H1 (cell line): Measurements from ENCODE around the gene KCNJ9. TPM values are rescaled to one million over a fixed set of nuclear protein-coding genes. Genes with fewer than 3 reads are reported as not detected.

Source experiments
- CTCF ChIA-PET: fragments of 300-600 bp; sonication (Branson Sonifier 250); formaldehyde crosslinking; loops from one replicate; lab custom pipeline; 2021; ENCODE audit not compliant: partially characterized antibody; lab: Charles Lee
- POLR2A ChIA-PET: fragments of 300-600 bp; sonication (Branson Sonifier 250); formaldehyde crosslinking; loops from one replicate; lab custom pipeline; 2021; ENCODE audit warnings: inconsistent platforms; ENCODE audit not compliant: partially characterized antibody; lab: Charles Lee
- DNase-seq, 2 experiments: peaks; one replicate each; pipeline versions ENCODE4 v3.0.0 to v3.0.0-alpha.2; 2010 to 2022; ENCODE audit warnings: low spot score in 2 of 2, low read depth in 1 of 2, mixed read lengths in 1 of 2
- FAIRE-seq: peaks from 2 replicates; lab custom pipeline; 2011; peaks lifted over from hg19 to GRCh38; lab: Jason Lieb, UNC
- H2AFZ ChIP-seq: 2 replicates; pipeline ENCODE4 v1.8.1; 2012; ENCODE audit warnings: low read length, inconsistent platforms
- H2AK5ac ChIP-seq: 2 replicates; pipeline ENCODE4 v1.6.1; 2013; ENCODE audit warnings: low read depth, low read length
- H2BK120ac ChIP-seq: replicated peaks from 2 replicates; pipeline ENCODE3; 2013; ENCODE audit warnings: low read depth, low read length, inconsistent platforms
- H2BK12ac ChIP-seq: 2 replicates; pipeline ENCODE4 v1.6.1; 2013; ENCODE audit warnings: low read depth, low read length
- H2BK15ac ChIP-seq: 2 replicates; pipeline ENCODE4 v1.6.1; 2013; ENCODE audit warnings: low read length
- H2BK20ac ChIP-seq: 2 replicates; pipeline ENCODE4 v1.6.1; 2013; ENCODE audit warnings: low read length
- H2BK5ac ChIP-seq: 2 replicates; pipeline ENCODE4 v1.6.1; 2013; ENCODE audit warnings: low read depth, low read length
- H3K14ac ChIP-seq: 2 replicates; pipeline ENCODE4 v1.6.1; 2013; ENCODE audit warnings: inconsistent platforms; ENCODE audit not compliant: insufficient read length
- H3K18ac ChIP-seq: 2 replicates; pipeline ENCODE4 v1.6.1; 2013; ENCODE audit warnings: low read length; ENCODE audit errors: extremely low read depth
- H3K23ac ChIP-seq: 2 replicates; pipeline ENCODE4 v1.6.1; 2013; ENCODE audit warnings: inconsistent platforms; ENCODE audit not compliant: insufficient read length
- H3K23me2 ChIP-seq: 2 replicates; pipeline ENCODE4 v1.6.1; 2013; ENCODE audit warnings: low read depth, low read length
- H3K27ac ChIP-seq: 2 replicates; pipeline ENCODE4 v1.6.1; 2011; ENCODE audit warnings: low read depth, low read length, inconsistent platforms
- H3K27me3 ChIP-seq, 4 experiments: replicated peaks in 1 of 4; 1 replicate in 1 of 4; 2 replicates in 3 of 4; pipeline versions ENCODE4 v1.6.1 to v1.8.1; 2011 to 2013; ENCODE audit warnings: low read length in 3 of 4, mild to moderate bottlenecking in 3 of 4, inconsistent platforms in 2 of 4, mixed read lengths in 2 of 4, moderate library complexity in 1 of 4; ENCODE audit not compliant: control insufficient read depth in 3 of 4, insufficient read depth in 3 of 4; ENCODE audit errors: extremely low read depth in 1 of 4
- H3K36me3 ChIP-seq, 4 experiments: 2 replicates each; pipeline versions ENCODE4 v1.6.1 to v1.8.1; 2011 to 2013; ENCODE audit warnings: mild to moderate bottlenecking in 4 of 4, low read length in 3 of 4, moderate library complexity in 2 of 4, control low read depth in 1 of 4, inconsistent platforms in 1 of 4; ENCODE audit not compliant: insufficient read depth in 4 of 4, control insufficient read depth in 2 of 4
- H3K4ac ChIP-seq: replicated peaks from 2 replicates; pipeline ENCODE3; 2013; ENCODE audit warnings: low read length, low read depth, mixed read lengths, inconsistent platforms; ENCODE audit not compliant: insufficient read length
- H3K4me1 ChIP-seq, 4 experiments: replicated peaks in 1 of 4; 1 replicate in 1 of 4; 2 replicates in 3 of 4; pipeline versions ENCODE4 v1.6.1 to v1.8.1; 2011 to 2013; ENCODE audit warnings: low read length in 3 of 4, inconsistent platforms in 2 of 4, mixed read lengths in 1 of 4; ENCODE audit not compliant: insufficient read depth in 4 of 4, control insufficient read depth in 3 of 4
- H3K4me2 ChIP-seq, 2 experiments: 2 replicates each; pipeline versions ENCODE4 v1.6.1 to v1.8.1; 2011 to 2013; ENCODE audit warnings: low read depth in 2 of 2, low read length in 2 of 2, control low read depth in 1 of 2, inconsistent platforms in 1 of 2, mild to moderate bottlenecking in 1 of 2; ENCODE audit not compliant: insufficient read depth in 1 of 2
- H3K4me3 ChIP-seq, 4 experiments: fragments of 200-600, 300-600 bp in 1 of 4; sonication (generic), shearing (Covaris generic), sonication (Bioruptor Twin) in 1 of 4; 2 replicates each; pipeline versions ENCODE4 v1.5.1 to v1.8.1; 2011 to 2016; ENCODE audit warnings: low read length in 4 of 4, low read depth in 3 of 4, control low read depth in 2 of 4, inconsistent platforms in 2 of 4, mild to moderate bottlenecking in 2 of 4, mixed read lengths in 1 of 4, moderate library complexity in 1 of 4; ENCODE audit not compliant: insufficient read depth in 2 of 4; ENCODE audit errors: extremely low read depth in 1 of 4
- H3K56ac ChIP-seq: replicated peaks from 2 replicates; pipeline ENCODE3; 2013; ENCODE audit warnings: low read depth, mild to moderate bottlenecking, mixed read lengths, low read length, inconsistent platforms; ENCODE audit not compliant: insufficient read length
- H3K79me1 ChIP-seq: 2 replicates; pipeline ENCODE4 v1.6.1; 2013; ENCODE audit warnings: low read depth, low read length, control low read depth
- H3K79me2 ChIP-seq, 2 experiments: 2 replicates each; pipeline versions ENCODE4 v1.6.1 to v1.8.1; 2012 to 2013; ENCODE audit warnings: low read length in 2 of 2, mild to moderate bottlenecking in 2 of 2, inconsistent platforms in 1 of 2; ENCODE audit not compliant: insufficient read depth in 2 of 2, control insufficient read depth in 1 of 2
- H3K9ac ChIP-seq, 4 experiments: replicated peaks in 1 of 4; 1 replicate in 1 of 4; 2 replicates in 3 of 4; pipeline versions ENCODE4 v1.6.1 to v1.8.1; 2011 to 2013; ENCODE audit warnings: low read depth in 3 of 4, low read length in 3 of 4, control low read depth in 2 of 4, mild to moderate bottlenecking in 2 of 4, moderate library complexity in 2 of 4, inconsistent platforms in 1 of 4; ENCODE audit errors: extremely low read depth in 1 of 4
- H3K9me3 ChIP-seq, 2 experiments: 2 replicates each; pipeline versions ENCODE4 v1.6.1 to v1.8.1; 2012 to 2013; ENCODE audit warnings: mild to moderate bottlenecking in 2 of 2, moderate library complexity in 2 of 2, control low read depth in 1 of 2, inconsistent platforms in 1 of 2, low read depth in 1 of 2, low read length in 1 of 2, mixed read lengths in 1 of 2; ENCODE audit not compliant: insufficient read depth in 2 of 2
- H4K20me1 ChIP-seq, 2 experiments: replicated peaks in 1 of 2; 2 replicates each; pipeline versions ENCODE3 to v1.8.1; 2011 to 2013; ENCODE audit warnings: inconsistent platforms in 2 of 2, low read length in 2 of 2, mild to moderate bottlenecking in 1 of 2; ENCODE audit not compliant: insufficient read depth in 2 of 2, control insufficient read depth in 1 of 2
- H4K5ac ChIP-seq: 2 replicates; pipeline ENCODE4 v1.6.1; 2013; ENCODE audit warnings: low read length, low read depth, mixed read lengths, inconsistent platforms; ENCODE audit not compliant: insufficient read length
- H4K8ac ChIP-seq: 2 replicates; pipeline ENCODE4 v1.8.0; 2013; ENCODE audit warnings: mild to moderate bottlenecking, moderate library complexity, low read length, inconsistent platforms; ENCODE audit not compliant: insufficient read depth; ENCODE audit errors: extremely low read depth
- H4K91ac ChIP-seq: replicated peaks from 2 replicates; pipeline ENCODE3; 2013; ENCODE audit warnings: low read length, mixed read lengths, inconsistent platforms; ENCODE audit not compliant: insufficient read length
- ASH2L ChIP-seq: fragments of 200-600, 300-600 bp; sonication (generic); IDR thresholded peaks from one replicate; pipeline ENCODE4 v1.7.1; 2017; ENCODE audit warnings: low read length
- CBX8 ChIP-seq: fragments of 300-800, 300-1000 bp; sonication (generic); IDR thresholded peaks from 2 replicates; pipeline ENCODE4 v1.7.1; 2016; ENCODE audit warnings: low read depth, low read length, borderline replicate concordance
- CHD2 ChIP-seq: IDR thresholded peaks from 2 replicates; pipeline ENCODE4 v1.6.1; 2012; ENCODE audit warnings: low read length, improper control_type of control experiment
- PHF8 ChIP-seq: fragments of 200-600 bp; sonication (generic); conservative IDR thresholded peaks from 2 replicates; pipeline ENCODE4 v1.7.1; 2012; ENCODE audit warnings: low read depth, mild to moderate bottlenecking, inconsistent platforms, low read length, moderate library complexity
- RFX5 ChIP-seq: IDR thresholded peaks from 2 replicates; pipeline ENCODE4 v1.6.1; 2011; ENCODE audit warnings: low read depth, low read length, improper control_type of control experiment, borderline replicate concordance
- SAP30 ChIP-seq: fragments of 300-600 bp; sonication (generic); IDR thresholded peaks from 2 replicates; pipeline ENCODE4 v1.7.1; 2012; ENCODE audit warnings: low read length, moderate library complexity, mild to moderate bottlenecking, inconsistent platforms; ENCODE audit not compliant: insufficient read depth, insufficient replicate concordance
- SIRT6 ChIP-seq: IDR thresholded peaks from one replicate; pipeline ENCODE4 v1.7.1; 2012; ENCODE audit warnings: low read length, inconsistent platforms
- SP2 ChIP-seq: IDR thresholded peaks from 2 replicates; pipeline ENCODE4 v1.6.1; 2012; ENCODE audit warnings: mild to moderate bottlenecking, low read length, inconsistent platforms
- SP4 ChIP-seq: IDR thresholded peaks from 2 replicates; pipeline ENCODE4 v1.6.1; 2012; ENCODE audit warnings: low read length, inconsistent platforms
- WGBS, 2 experiments: shearing (Covaris generic) in 1 of 2; methylation state at CpG; one replicate each; pipeline versions ENCODE4 v1.1.6 to v1.1.7; 2013 to 2015; ENCODE audit warnings: low lambda C conversion rate in 2 of 2, mixed read lengths in 2 of 2, inconsistent platforms in 1 of 2, low coverage in 1 of 2, missing lambda C conversion rate in 1 of 2; ENCODE audit not compliant: insufficient replicate concordance in 2 of 2, insufficient coverage in 1 of 2, insufficient read length in 1 of 2; ENCODE audit errors: extremely low coverage in 1 of 2, missing lambda C conversion rate in 1 of 2; 5-methylcytosine and 5-hydroxymethylcytosine counted together
- polyA plus RNA-seq, 7 experiments: library from polyadenylated mRNA; depleted of rRNA in 3 of 7; stranded (reverse) in 5 of 7; unstranded in 2 of 7; fragments of >200 nt in 5 of 7; fragments of 200-250 nt in 2 of 7; gene quantifications; 1 replicate in 5 of 7; 2 replicates in 1 of 7; 4 replicates in 1 of 7; pipeline versions ENCODE4 v1.2.1 to v1.2.3, GENCODE V29; 2011 to 2013; ENCODE audit warnings: missing spikeins in 2 of 7, mixed read lengths in 2 of 7
- total RNA-seq: library from RNA; stranded (reverse); fragmentation: NEBNext Ultra II Directional; extraction: Animal tissue kit (Norgen Biotek cat#: 25700); gene quantifications from 2 replicates; pipeline ENCODE4 v1.2.1, GENCODE V29; 2021

KCNJ9 gene
- total and polyA plus RNA-seq, 2 of the 8 experiments (the other 6 are each of a cell fraction or from before 2014, with no cell fraction given): 0.02 to 0.13 TPM

GRCh38 chr1:160129966-160130365 lies 48.6 kb downstream of the KCNJ9 start:
- H2BK120ac ChIP-seq: no peak overlapping the region
- H3K23ac ChIP-seq: no peak overlapping the region
- peaks cover 5% of the 10 kb centered on the region; the same call in 1 of the 2 replicates for H3K23me2 ChIP-seq
- CTCF ChIA-PET: interaction anchor here (0.8 to 13.8 kb wide), 9 partner anchors 9 to 123 kb away, joined by 3 to 141 read pairs (median 3); partner anchors contain the start of gene ATP1A2
- H3K4me3 ChIP-seq: no peak overlapping the region
- no peaks in the 10 kb centered on the region; a peak in 1 of 7 replicates for H3K4me1 ChIP-seq
- H2AFZ ChIP-seq: no peak overlapping the region
- no peaks in the 10 kb centered on the region for H4K20me1 ChIP-seq
- no peak overlapping the region for H3K27ac ChIP-seq
- no peak overlapping the region for H2BK5ac ChIP-seq
- 98% methylated on average over 11 of the region's 11 CpGs; no CpG with 5 or more reads in 1 of the 2 experiments for WGBS, 2 experiments
- no peak for FAIRE-seq
- no peak overlapping the region for H3K9ac ChIP-seq
- no peak overlapping the region for H4K5ac ChIP-seq
- no peaks in the 10 kb centered on the region for H3K27me3 ChIP-seq
- no peak for DNase-seq
- H3K4ac ChIP-seq: no peak overlapping the region
- H3K4me2 ChIP-seq: no peak overlapping the region
- H3K56ac ChIP-seq: no peak overlapping the region
- TF ChIP-seq PHF8 (no peak), CBX8 (no peak), SP4 (no peak), RFX5 (no peak), ASH2L (no peak), SIRT6 (no peak), CHD2 (no peak), SP2 (no peak), SAP30 (no peak)
- POLR2A ChIA-PET: interaction anchor here (1.0 to 8.1 kb wide), 3 partner anchors 11 to 27 kb away, joined by 3 to 56 read pairs (median 8); partner anchors contain the start of gene ATP1A2
- H2BK15ac ChIP-seq: no peak overlapping the region
- H3K14ac ChIP-seq: no peak overlapping the region
- peaks cover 12 to 61% (median 52%) of the 10 kb centered on the region in 4 experiments; a peak in 7 of 8 replicates for H3K36me3 ChIP-seq
- no peak overlapping the region for H3K18ac ChIP-seq
- H3K9me3 ChIP-seq: no peaks in the 10 kb centered on the region
- no peak overlapping the region for H4K8ac ChIP-seq
- no peaks in the 10 kb centered on the region; the same call in 1 of the 2 replicates for H3K79me1 ChIP-seq
- no peak overlapping the region for H2BK12ac ChIP-seq
- no peak overlapping the region for H4K91ac ChIP-seq
- H2BK20ac ChIP-seq: no peak overlapping the region
- no peaks in the 10 kb centered on the region for H3K79me2 ChIP-seq
- no peak overlapping the region for H2AK5ac ChIP-seq
